Hepatocyte (in vitro differentiated cells): ENCODE measurements around the gene WASF2.

ENCODE experiments used
- EZH2 ChIP-seq: fragments of 200-600 bp; sonication (generic); IDR thresholded peaks from 2 replicates; pipeline ENCODE4 v1.6.1; 2016; ENCODE audit warnings: antibody characterized with exemption, mild to moderate bottlenecking, borderline replicate concordance
- EZH2phosphoT487 ChIP-seq: fragments of 200-600 bp; sonication (generic); IDR thresholded peaks from one replicate; pipeline ENCODE4 v1.6.1; 2018; ENCODE audit warnings: antibody characterized with exemption, mild to moderate bottlenecking, low read depth, moderate library complexity; ENCODE audit not compliant: unreplicated experiment, severe bottlenecking
- TF ChIP-seq, protein P1 (sequence below): fragments of 200-600 bp; sonication (generic); IDR thresholded peaks from 2 replicates; pipeline ENCODE4 v1.5.1; 2016; ENCODE audit warnings: antibody characterized with exemption, mild to moderate bottlenecking; ENCODE audit not compliant: poor library complexity

DNA sequence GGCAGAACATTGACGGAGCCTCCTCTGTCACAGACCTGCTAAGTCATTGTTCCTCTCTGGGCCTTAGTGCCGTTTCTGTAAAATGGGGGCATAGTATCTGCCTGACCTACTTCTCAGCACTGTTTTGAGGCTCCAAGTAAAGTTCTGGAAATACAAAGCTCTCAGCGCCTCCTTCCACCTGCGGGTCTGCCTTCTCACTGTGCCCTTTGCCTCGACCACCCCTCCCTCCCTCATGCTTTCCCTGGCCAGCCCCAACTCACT lies 15.4 kb upstream of the WASF2 start:
- TF ChIP-seq, protein P1, sequence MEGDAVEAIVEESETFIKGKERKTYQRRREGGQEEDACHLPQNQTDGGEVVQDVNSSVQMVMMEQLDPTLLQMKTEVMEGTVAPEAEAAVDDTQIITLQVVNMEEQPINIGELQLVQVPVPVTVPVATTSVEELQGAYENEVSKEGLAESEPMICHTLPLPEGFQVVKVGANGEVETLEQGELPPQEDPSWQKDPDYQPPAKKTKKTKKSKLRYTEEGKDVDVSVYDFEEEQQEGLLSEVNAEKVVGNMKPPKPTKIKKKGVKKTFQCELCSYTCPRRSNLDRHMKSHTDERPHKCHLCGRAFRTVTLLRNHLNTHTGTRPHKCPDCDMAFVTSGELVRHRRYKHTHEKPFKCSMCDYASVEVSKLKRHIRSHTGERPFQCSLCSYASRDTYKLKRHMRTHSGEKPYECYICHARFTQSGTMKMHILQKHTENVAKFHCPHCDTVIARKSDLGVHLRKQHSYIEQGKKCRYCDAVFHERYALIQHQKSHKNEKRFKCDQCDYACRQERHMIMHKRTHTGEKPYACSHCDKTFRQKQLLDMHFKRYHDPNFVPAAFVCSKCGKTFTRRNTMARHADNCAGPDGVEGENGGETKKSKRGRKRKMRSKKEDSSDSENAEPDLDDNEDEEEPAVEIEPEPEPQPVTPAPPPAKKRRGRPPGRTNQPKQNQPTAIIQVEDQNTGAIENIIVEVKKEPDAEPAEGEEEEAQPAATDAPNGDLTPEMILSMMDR, result no peak
- TF ChIP-seq EZH2, result no peak
- no peak for TF ChIP-seq EZH2phosphoT487
